ENCODE results near the gene DES.

Gene DES

GRCh38 chr2:219441451-219442255 is 23.5 kb downstream of the DES start:
- DNase-seq = peak; percentile 24

DNA sequence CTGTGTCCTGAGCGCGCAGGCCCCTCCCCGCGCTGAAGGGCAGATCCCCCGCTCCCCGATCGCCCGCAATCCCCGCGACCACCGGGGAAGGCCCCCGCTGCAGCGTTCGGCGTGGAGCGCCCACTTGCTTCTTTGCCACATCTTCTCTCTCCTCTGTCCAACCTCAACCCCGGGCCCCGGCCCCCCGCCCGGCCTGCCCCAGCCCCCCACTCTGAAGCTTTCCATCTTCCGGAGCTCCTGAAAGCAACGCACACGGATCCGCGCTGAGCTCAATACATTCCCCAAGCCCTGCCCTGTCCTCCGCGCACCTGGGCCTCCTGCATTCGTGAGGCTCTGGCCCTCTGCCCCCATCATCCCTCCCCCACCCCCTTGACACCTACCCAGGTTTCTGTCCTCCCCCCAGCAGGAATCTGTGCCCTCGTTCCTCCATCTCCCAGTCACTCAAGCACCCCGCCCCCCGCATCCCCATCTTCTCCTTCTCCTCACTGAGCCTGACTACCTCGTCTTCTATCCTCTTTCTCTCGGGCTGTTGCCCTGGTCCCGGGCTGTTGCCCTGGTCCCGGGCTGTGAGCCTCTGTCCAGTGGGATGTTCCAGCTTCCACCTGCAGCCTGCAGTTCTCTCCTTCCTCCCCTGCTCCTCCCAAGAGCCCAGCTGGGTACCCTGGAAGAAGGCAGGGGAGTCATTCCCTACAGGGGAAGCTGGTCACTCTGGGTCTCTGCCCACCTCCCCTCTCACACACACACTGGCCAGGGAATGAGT is 24.3 kb downstream of the DES start:
- no peak for DNase-seq

GRCh38 chr2:219443016-219443696 is 25.0 kb downstream of the DES start:
- DNase-seq = no peak

- DNase-seq = no peak
Measured at GRCh38 chr2:219443697-219444023, 25.5 kb downstream of the DES start.

DNA sequence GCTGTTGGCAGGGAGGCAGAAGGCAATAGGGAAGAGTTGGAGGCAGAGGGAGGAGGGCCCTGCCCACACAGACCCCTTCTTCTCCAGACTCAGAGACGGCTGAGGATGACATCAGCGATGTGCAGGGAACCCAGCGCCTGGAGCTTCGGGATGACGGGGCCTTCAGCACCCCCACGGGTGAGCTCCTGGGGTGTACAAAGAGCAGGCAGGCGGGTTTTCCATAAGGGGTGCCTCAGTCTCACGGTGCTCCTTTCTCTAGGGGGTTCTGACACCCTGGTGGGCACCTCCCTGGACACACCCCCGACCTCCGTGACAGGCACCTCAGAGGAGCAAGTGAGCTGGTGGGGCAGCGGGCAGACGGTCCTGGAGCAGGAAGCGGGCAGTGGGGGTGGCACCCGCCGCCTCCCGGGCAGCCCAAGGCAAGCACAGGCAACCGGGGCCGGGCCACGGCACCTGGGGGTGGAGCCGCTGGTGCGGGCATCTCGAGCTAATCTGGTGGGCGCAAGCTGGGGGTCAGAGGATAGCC is 26.5 kb downstream of the DES start:
- DNase-seq = no peak

- no peak for DNase-seq
Measured at GRCh38 chr2:219445220-219445640, 27.1 kb downstream of the DES start.

DNA sequence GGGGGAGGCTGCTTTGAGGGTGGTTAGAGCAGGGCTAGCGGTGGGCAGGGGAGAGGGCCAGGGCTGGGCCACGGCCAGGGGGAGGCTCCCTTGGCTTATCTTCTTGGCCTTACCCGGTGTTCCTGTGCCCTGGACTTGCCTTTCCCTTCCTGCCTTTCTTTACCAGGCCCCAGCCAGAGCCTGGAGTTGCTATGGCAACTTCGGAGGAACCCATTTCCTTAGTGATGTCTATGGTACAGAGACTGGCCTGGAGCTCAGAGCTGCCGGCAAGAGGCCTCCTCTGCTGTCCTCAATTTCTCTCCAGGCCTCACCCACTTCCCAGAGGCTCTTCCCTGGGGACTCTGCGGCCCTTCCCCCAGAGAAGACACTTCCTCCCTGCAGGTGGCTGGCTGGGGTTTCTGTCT is 27.9 kb downstream of the DES start:
- DNase-seq = no peak

DNA sequence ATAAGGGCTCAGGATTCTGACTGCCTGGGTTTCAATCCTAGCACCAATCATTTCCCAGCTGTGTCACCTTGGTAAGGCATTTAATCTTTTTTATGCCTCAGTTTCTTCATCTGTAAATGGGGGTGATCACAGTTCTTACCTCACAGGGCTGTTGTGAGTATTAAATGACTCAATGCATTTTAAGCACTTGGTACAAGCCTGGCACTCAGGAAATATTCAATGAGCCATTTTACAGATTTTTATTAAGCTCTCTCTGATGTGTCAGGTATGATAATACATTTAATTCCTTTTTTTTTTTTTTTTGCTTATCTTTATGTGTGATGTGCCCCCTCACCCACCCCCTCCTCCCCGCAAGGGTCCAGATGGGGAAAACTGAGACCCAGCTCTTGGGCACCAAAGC is 28.5 kb downstream of the DES start:
- no peak for DNase-seq

DNA sequence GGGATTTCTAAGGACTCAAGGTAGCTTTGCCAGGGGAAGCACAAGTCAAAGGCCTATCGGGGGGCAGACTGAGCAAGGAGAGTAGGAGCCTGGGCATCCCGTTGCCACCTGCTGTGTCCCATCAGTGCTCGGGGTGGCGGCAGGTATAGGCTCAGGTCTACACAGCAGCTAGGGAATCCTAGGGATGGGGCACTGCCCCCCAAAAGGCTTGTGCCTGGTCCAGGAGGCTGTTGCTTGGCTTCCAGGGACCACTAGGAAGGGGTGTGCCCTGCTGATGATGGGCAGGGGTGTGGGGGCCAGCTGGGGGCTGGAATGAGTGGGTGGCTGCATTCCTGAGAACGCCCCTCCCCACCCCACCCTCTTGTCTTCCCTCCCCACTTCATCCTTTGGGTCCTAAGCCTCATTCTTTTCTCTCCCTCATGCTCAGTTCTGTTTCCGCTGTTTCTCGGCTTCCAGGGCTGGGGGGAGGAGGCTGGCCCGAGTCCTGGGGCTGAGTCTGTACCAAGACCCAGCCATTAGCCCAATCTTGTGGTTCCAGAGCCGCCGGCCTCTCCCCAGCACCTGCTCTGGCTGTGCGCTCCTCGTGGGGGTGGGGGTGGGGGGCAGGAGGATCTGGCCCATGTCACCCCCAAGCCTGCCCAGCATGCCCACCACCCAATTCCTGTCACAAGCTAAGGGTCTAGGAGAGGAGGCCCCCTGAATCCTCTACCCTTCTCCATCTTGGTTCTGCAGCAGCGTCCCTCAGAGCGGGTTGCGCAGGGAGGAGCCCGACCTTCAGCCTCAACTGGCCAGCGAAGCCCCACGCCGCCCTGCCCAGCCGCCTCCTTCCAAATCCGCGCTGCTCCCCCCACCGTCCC is 29.3 kb downstream of the DES start:
- DNase-seq = no peak

- DNase-seq = no peak
Measured at GRCh38 chr2:219448099-219448775, 30.1 kb downstream of the DES start.

GRCh38 chr2:219448776-219449341 is 30.7 kb downstream of the DES start:
- no peak for DNase-seq

GRCh38 chr2:219449609-219450008 is 31.4 kb downstream of the DES start:
- DNase-seq = no peak

DNA sequence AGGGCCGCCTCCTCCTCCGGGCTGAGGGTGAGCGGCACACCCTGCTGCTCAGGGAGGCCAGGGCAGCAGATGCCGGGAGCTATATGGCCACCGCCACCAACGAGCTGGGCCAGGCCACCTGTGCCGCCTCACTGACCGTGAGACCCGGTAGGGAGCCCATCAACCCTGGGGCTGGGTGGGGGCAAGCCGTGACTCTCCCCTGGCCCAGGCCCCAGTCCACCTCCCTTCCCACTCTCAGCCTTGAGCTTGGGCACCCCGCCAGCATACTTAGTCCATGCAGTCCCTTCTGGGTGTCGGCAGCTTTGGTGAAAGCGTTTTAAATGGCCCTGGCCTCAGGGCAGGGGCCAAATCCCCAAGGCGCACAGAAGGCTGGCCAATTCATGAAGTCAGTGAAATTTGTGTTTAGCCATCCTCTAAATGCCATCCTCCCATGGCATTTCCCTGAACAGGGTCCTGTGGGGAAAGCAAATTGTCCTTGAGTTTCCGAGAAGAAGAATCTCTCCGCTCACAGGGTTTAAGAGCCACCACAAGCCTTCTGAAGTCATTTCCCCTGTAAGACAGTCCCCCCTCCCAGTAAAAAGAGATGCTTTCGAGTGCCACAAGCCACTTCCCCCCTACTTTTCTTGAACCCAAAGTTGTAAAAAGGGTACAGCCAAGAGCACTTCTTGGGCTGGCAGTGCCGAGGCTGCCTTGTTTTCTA is 33.6 kb downstream of the DES start:
- DNase-seq = no peak

GRCh38 chr2:219452361-219453317 is 34.5 kb downstream of the DES start:
- no peak for DNase-seq

- DNase-seq = no peak
Measured at GRCh38 chr2:219453671-219454590, 35.8 kb downstream of the DES start.

DNA sequence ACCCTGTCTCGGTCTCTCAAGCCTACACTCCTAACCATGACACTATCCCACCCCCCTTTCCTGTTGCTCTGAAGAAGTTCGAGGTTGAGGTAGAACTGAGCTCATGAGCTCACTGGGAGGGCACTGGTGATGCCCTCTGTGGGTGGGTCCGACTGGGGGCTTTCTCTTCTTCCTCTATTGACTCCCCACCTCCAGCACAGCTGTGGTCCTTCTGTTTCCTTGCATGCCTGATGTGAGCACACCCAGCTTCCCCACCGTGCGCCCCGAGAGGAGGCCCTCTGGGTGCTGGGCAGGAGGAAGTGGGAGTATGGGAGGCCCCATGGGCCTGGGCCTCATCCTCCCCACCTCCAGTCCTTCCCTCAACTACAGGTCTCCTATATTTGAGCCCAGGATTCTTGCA is 37.4 kb downstream of the DES start:
- no peak for DNase-seq

GRCh38 chr2:219457784-219458369 is 39.7 kb downstream of the DES start:
- peak; percentile 24 for DNase-seq

DNA sequence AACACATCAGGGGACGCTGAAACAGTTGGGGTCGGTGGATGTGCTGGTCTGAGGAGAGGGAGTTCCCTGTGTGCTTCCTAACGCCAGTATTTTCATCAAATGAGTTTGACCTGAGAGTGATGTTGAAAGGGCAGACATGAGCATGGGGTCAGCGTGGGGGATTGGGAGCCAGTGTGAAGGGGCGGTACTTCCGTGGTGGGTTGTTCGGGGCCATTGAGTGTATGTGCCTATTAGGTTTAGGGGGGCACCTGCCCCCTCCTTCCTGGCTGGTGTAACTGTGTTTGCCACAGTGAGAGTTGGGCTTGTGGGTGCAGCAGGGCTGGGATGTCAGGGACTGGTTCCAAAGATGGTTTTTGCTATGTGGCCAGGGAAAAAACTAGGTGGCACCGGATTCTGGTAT is 40.8 kb downstream of the DES start:
- DNase-seq = no peak

All from stimulated activated CD4-positive, alpha-beta T cell treated with anti-CD3 and anti-CD28 coated beads, Interleukin-1b, Interleukin-23, amount 100 ng/mL, for 48 hours (primary cell).